Fibroblast of peridontal ligament (primary cell): ENCODE results near the gene VAC14.
"Not testable (repeated sequence)": the region's sequence is repeated elsewhere in the genome, so short reads cannot be mapped to it uniquely, and the experiment has no call there.

ENCODE experiments used
- DNase-seq: peaks from one replicate; pipeline ENCODE4 v3.0.0-alpha.2; 2010; ENCODE audit errors: extremely low read depth

The VAC14 gene

GRCh38 chr16:70744366-70744765 lies 56.6 kb downstream of the VAC14 start:
- no peak for DNase-seq

DNA sequence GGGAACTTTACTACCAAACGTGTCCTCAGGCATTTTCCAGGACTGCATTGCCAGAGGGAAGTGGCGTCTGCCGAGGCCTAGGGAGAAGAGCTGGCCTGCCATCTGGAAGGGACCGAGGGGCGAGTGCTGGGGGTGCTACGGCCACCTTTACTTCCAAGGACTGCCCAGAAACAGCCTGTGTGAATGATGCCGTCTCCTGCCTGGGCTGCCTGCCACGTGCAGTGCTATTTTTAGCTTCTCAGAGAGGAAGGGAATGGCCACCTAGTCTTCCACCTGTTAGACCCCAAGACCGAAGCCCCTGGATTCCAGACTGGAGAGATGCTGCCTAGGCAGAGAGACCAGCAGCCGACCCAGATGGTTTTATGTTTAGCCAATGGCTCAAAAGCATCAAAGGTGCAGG lies 57.2 kb downstream of the VAC14 start:
- DNase-seq: no peak

GRCh38 chr16:70742967-70743366 lies 58.0 kb downstream of the VAC14 start:
- not testable (repeated sequence) for DNase-seq

- no peak for DNase-seq
Measured at GRCh38 chr16:70741783-70742125, 59.2 kb downstream of the VAC14 start.

DNA sequence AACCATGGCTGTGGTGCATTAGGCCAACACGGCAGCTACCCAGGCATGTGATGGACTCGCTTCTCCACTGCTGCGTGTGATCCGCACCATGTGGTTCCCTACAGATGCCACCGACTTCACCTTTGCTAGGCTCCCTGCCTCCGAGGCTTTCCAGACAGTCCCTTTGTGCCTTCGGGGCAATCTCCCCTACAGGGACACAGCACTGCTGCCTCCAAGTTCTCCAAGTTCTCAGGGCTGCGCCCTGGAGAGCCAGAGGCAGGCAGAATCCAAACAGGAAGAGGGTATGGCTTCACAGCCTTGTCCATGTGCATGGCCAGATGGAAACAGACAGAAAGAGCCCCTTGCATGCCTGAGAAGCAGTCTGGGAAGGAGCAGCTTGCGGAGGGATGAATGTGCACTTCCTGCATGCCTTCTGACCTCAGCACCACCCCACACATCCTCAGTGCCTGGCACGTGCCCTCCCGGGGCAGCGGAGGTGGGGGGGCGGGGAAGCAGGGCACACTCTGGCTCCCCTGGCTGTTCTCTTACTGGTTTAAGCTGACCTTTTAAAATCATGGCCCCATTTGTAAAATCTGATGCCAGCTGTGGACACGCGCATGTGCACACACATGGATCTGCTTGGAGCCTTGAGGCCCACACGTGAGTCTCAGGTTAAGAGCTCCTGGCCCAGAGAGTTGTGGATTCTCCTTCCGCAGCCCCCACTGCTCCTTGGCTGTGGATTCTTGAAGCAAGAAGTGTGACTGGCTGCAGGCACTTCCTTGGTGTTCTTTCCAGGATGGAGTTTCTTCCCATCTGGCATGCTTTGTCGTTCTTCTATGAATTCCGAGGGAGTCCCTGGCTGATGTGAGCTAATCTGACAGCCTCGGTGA lies 59.8 kb downstream of the VAC14 start:
- DNase-seq: peak; percentile 70

- DNase-seq: no peak
Measured at GRCh38 chr16:70740174-70740913, 60.6 kb downstream of the VAC14 start.

DNA sequence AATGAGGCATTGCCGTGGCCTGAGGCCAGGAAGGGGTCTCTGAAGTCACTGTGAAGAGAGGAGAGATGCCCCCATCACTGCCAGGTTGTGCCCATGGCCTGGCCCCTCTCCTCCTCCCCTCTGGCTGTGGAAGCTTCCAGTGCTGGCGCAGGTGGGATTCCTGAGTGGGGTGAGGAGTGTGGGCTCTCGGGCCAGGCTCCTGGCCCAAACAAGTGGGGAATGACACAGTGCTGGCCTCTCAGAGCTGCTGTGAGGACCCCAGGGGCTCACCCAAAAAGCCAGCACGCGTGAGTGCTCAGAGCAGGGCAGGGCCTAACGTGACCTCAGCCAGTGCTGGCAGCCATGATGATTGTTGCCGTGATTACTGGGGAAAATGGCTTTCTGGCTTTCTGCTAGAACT lies 61.6 kb downstream of the VAC14 start:
- no peak for DNase-seq

DNA sequence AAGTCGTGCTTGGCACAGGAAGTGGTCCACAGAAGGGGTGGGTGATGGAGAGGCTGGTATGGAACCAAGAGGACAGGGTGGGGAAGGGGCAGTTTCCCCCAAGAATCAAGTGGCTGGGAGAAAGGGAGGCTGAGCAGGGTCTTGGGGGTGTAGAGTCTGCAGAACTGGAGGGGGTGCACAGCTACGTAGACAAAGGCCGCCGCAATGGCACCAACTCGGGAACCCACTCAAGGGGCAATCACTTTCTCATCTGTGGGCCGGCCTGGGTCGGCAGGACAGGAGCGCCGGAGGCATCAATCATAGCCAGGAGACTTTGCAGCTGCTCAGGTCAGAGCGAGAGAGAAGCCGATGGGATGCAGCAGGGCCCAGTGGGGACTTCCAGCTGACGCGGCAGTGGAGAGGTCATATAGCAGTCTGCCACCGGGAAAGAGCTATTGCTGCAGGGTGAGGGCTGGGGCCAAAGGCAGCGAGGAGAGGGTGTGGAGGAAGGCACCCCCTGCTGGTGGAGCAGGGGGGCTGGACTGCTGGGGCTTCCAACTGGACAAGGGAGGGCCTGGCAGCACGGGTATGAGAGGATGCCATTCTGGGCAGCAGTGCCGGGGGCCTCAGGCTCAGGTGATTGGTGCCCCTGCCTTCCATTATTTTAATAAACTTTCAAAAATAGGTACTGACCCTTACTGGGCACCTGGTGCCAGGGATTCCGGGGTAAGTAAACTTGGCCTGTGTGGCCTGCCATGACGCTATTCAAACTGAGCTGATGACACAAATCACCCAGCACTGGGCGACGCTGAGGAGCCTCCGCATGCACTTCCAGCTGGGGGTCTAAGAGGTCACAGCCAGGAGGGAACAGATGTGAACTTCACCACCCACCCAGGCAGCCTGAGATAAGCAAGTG lies 62.6 kb downstream of the VAC14 start:
- DNase-seq: peak; percentile 81

GRCh38 chr16:70737377-70738082 lies 63.4 kb downstream of the VAC14 start:
- DNase-seq: peak; percentile 100

- DNase-seq: no peak
Measured at GRCh38 chr16:70736465-70737376, 64.2 kb downstream of the VAC14 start.

- DNase-seq: peak; percentile 37
Measured at GRCh38 chr16:70735141-70735979, 65.6 kb downstream of the VAC14 start.

DNA sequence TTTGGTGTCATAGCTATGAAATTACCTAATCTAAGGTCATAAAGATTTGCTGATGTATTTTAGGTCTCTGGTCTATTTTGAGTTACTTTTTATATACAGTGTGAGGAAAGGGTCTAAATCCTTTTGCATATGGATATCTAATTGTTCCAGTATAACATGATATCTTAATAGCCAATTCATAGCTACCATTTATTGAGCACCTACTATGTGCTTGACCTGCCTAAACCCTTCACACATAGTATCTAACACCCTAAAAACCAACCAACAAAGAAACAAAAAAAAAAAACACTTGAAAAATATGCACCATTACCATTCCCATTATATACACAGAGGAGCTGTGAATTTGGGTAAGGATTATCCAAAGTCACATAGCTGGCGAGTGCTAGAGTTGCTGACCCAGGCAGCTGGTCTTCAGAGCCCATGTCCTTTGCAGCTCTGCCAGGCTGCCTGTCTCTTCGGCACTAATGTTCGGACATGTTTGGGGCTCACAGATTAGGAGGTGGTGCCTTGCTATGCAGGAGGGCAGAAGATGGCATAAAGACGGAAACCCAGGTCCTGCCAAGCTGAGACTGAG lies 66.3 kb downstream of the VAC14 start:
- DNase-seq: no peak

- DNase-seq: no peak
Measured at GRCh38 chr16:70730944-70731343, 70.0 kb downstream of the VAC14 start.

GRCh38 chr16:70730031-70730430 lies 70.9 kb downstream of the VAC14 start:
- no peak for DNase-seq

DNA sequence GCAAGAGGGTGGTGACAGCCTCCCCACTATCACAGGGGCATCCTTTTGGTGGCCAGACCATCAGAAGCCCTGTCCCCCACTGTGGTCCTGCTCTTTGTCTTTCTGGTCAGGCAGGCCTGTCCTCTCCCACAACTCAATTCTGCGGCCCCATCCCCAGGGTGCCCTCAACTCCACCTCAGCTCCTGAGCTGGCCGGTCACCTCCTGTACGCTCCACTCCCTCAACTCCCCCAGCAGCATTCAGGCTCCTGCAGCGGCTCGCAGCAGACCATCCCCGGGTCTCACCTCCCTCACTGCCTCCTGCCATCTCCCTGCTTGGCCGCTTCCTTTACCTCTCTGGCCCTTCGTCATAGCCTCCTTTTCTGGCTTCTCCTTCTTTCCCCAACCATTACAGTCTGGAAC lies 71.7 kb downstream of the VAC14 start:
- DNase-seq: no peak

DNA sequence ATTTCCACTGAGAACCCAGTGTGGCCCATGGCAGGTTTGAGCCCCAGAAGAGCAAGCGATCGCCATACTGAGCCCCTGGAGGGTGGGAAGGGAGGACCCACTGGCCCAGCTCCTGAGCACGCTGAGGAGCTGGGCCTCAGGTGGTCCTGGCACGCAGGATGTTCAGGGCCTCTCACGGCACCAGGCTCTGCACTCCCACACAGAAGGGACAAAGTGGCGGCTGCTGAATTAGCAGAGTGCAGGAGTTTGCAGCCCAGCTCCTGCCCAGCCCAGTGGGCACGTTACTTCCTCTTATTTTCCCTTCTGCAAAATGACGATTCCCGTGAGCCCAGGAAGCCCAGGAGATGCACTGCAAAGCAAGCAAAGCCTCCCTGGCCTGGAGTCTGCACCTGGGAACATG lies 72.8 kb downstream of the VAC14 start:
- DNase-seq: no peak

- no peak for DNase-seq
Measured at GRCh38 chr16:70726892-70727361, 74.0 kb downstream of the VAC14 start.

DNA sequence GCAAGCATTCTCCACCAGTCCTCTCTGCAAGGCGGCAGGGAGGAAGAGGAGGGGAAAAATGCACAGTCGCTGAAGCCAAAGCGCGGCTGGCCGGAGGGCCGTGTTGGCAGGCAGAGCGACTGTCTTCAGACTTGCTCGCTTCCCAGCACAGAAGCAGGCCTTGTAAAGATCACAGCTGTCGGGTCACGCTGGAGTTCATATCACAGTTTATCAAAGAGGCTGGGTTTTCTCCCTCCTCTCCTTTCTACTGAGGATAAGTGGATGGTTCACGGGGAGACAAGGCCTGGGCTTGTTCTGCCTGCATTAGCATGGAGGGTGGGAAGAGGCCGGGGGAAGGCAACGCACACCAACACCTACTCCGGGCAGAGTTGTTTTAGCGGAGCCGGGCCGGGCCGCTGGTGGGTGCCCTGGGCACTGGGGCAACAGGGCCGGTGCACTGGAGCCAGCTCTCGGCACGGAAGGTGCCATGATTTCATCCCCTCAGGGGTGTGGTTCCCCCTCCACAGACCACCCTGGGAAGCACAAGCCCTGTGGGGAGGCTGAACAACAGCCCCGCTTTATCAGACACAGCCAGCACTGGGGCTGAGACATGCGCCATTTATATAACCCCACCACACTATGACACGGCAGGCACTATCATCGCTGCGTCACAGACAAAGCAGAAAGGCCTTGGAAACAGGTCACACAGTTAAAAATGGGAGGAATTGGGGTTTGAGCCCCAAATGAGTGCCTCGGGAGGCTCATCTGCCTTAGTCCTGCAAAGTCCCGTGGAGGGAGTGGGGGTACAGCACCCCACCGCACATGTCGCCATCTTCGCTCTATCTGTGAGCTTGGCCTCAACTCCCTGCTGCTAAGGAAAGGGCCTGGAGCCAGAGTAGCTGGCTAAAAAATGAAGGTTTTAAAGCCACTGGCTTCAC lies 74.8 kb downstream of the VAC14 start:
- no peak for DNase-seq
